HG03159 (cell line): ENCODE results near the gene MRAP2.
"Not testable (repeated sequence)": the region's sequence is repeated elsewhere in the genome, so short reads cannot be mapped to it uniquely, and the experiment has no call there.

Source experiments
- ATAC-seq: cut with Tn5 transposase; IDR thresholded peaks from one replicate; pipeline ENCODE4 v1.9.1; 2021; ENCODE audit warnings: mild to moderate bottlenecking, moderate library complexity; ENCODE audit not compliant: unreplicated experiment

Gene MRAP2

GRCh38 chr6:84028350-84028749 lies 5.2 kb upstream of the MRAP2 start:
- ATAC-seq: no peak

GRCh38 chr6:84032000-84032399 lies 1.6 kb upstream of the MRAP2 start:
- ATAC-seq: not testable (repeated sequence)

GRCh38 chr6:84035484-84035883 lies 1.9 kb downstream of the MRAP2 start:
- ATAC-seq: no peak

- no peak for ATAC-seq
Observed at GRCh38 chr6:84037425-84038089, 4.0 kb downstream of the MRAP2 start.

- ATAC-seq: no peak
Observed at GRCh38 chr6:84042603-84043002, 9.0 kb downstream of the MRAP2 start.

- no peak for ATAC-seq
Observed at GRCh38 chr6:84043555-84043954, 10.0 kb downstream of the MRAP2 start.

- ATAC-seq: no peak
Observed at GRCh38 chr6:84046755-84047154, 13.2 kb downstream of the MRAP2 start.

GRCh38 chr6:84048588-84048987 lies 15.0 kb downstream of the MRAP2 start:
- no peak for ATAC-seq

GRCh38 chr6:84050408-84050807 lies 16.8 kb downstream of the MRAP2 start:
- no peak for ATAC-seq

GRCh38 chr6:84052204-84052882 lies 18.8 kb downstream of the MRAP2 start:
- ATAC-seq: no peak

- no peak for ATAC-seq
Observed at GRCh38 chr6:84052883-84053241, 19.3 kb downstream of the MRAP2 start.

GRCh38 chr6:84055647-84056046 lies 22.1 kb downstream of the MRAP2 start:
- ATAC-seq: no peak

- ATAC-seq: no peak
Observed at GRCh38 chr6:84057908-84058307, 24.3 kb downstream of the MRAP2 start.

- ATAC-seq: no peak
Observed at GRCh38 chr6:84059082-84059481, 25.5 kb downstream of the MRAP2 start.

- no peak for ATAC-seq
Observed at GRCh38 chr6:84061174-84061573, 27.6 kb downstream of the MRAP2 start.

GRCh38 chr6:84061613-84062398 lies 28.2 kb downstream of the MRAP2 start:
- ATAC-seq: no peak

GRCh38 chr6:84062519-84063154 lies 29.1 kb downstream of the MRAP2 start:
- no peak for ATAC-seq

GRCh38 chr6:84065693-84066290 lies 32.2 kb downstream of the MRAP2 start:
- no peak for ATAC-seq

- ATAC-seq: no peak
Observed at GRCh38 chr6:84066536-84066935, 33.0 kb downstream of the MRAP2 start.

GRCh38 chr6:84068873-84069272 lies 35.3 kb downstream of the MRAP2 start:
- ATAC-seq: not testable (repeated sequence)

- no peak for ATAC-seq
Observed at GRCh38 chr6:84072442-84072997, 38.9 kb downstream of the MRAP2 start.
